GM19023 (cell line): ENCODE results near the gene JAKMIP1.
"Not testable (repeated sequence)": the region's sequence is repeated elsewhere in the genome, so short reads cannot be mapped to it uniquely, and the experiment has no call there.

Experiments used
- ATAC-seq: cut with Tn5 transposase; IDR thresholded peaks from one replicate; pipeline ENCODE4 v1.9.1; 2021; ENCODE audit warnings: mild to moderate bottlenecking, moderate library complexity; ENCODE audit not compliant: unreplicated experiment

JAKMIP1 gene

DNA sequence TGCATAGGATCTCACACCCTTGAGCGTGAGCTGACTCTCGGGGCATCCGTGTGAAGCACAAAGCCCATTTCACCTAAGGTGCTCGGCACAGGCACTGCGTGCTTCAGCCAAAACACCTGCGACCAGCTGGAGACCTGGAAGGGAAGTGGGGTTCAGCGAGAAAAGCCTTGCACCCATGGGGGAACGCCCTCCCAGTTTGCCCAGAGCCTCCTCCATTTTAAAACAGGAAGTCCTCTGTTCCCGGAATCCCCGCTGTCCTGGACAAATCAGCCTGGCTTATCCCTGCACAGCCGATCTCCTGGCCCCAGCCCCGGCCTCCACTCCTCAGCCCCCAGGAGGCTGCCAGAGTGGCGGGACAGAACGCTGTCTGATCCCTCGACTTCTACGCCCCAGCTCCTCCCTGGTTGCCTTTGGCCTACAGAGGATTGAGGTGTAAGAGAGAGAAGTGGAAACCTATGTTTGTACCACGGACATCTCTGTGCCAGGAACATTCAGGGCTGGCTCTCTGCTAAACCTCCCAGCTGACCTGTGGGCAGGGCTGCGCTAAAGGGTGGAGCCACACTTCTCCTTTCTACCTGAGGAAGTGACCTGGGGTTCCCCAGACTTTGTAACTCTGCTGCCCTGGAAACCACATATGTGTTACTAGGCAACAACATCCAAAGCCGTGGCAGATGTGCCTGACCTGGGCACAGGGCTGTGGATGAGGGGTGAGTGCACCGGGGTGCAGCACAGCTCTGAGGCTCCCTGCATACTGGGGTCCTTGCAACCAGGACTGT lies 178.3 kb downstream of the JAKMIP1 start:
- ATAC-seq = no peak

- ATAC-seq = no peak
These were observed 179.7 kb downstream of the JAKMIP1 start for GRCh38 chr4:6020613-6021012.

DNA sequence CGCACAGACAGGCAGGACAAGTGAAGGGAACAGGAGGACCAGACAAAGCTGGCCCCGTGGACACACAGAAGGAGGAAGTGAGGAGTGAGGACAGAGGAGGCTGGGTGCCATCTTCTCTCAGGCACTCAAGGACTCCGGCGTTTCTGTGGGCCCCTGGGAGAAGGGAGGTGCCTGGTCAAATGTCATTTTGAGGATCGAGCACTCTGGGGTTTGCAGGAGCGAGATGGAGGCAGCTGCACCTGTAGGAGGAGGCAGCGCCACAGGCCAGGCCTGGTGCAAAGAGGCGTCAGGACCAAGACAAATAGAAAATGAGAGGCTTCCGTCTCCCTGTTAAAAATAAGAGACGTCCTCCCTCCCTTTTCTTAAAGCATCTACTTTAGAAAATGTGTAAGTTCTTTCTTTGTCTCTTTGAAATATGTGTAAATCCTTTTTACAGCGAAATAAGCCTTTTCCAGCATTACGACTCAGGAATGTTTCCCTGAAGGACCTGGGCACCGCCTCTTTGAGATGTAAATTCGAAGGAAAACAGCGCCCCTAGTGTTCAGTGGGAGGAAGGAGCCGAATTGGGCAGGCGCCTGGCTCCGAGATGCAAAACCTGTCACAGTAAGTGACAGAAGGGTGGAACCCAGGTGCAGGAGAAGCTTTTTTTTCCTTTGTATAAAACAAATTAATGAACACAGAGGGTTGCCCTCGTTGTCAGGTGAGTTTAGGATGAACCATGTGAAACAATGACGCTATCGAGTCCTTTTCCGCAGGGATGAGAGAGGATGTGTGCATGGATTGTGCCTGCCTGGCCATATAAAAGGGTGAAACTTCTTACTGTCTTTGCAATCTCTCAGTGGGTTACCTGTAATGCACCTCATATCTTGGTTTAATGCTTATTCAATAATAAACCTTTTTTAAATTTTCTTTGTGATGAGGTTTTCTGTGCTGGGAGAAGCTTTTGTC lies 180.8 kb downstream of the JAKMIP1 start:
- no peak for ATAC-seq

DNA sequence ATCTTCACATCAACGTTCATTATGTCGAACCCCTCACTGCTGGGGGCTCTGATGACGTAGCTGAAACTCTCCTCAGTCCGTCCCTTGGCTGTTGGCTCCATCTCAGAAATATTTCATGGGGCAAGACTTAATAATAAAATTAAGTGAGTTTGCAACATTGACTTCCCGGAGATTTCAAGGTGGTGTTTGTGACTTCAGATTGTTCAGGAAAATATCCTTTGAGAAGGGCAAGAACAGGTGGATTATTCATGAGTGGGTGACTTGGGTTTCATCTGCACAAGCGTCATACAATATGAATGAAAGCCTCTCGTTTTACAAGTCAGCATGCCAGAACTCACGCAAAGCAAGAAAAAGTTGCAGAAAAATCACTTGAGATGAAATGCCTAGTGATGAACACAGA lies 182.0 kb downstream of the JAKMIP1 start, which contains the start of gene C4orf50:
Gene C4orf50, minus strand, starts transcription at position 101 of the 400 bp plus-strand sequence.
- ATAC-seq = no peak

DNA sequence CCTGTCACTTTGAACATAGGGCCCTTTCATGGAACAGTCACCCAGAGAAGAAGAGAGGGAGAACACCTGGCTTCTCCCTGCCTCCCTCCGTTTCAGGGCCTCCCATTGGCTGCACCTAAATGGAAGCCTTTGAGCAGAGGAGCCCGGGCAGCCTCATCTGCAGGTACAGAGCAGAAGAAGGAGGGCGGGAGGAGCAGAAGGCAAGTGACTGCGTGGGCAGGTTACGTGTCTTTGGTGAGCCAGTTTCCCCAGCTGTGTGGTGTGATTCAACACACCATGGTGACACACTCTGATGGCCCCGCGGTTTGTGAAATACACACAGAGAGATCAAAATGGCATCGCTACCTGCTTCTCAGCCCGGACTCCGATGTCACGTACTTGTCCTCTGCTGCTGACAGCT lies 182.5 kb downstream of the JAKMIP1 start:
- ATAC-seq = no peak

DNA sequence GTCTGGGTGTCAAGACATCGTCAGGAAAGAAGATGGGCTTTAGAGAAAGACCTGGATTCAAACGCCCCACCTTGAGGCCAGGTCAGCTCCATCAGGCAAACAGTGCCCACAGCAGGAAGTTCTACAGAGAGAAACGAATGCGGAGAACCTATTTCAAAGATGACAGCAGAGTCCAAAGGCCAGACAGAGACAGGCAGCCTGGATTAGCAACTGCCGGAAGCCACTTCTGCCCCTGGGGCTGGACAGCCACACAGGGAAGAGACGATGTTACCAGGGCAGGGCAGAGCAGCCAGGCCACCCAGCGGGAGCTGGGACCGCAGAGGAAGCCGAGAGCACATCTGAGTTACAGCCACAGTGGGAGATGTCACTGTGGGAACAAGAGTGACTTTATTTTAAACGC lies 183.3 kb downstream of the JAKMIP1 start:
- ATAC-seq = no peak

- no peak for ATAC-seq
These were observed 186.8 kb downstream of the JAKMIP1 start for GRCh38 chr4:6013564-6013963.

DNA sequence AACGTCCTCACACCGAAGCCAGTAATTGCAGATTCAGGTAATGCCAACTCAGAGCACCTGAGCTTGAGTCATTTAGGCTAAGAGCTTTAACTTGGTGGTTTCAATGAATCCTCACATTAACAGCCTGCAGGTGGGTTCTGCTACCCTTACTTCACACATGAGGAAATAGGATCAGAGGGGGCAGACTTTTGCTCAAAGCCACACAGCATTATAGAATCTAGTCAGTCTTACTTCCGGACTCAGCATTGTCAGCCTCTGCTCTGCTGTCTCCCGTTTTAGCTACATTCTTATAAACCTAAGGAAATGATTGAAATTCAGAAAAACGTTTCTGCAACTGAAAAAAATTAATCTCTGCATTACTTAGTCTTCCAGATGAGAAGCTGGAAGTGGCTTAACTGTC lies 188.1 kb downstream of the JAKMIP1 start:
- no peak for ATAC-seq

GRCh38 chr4:6011686-6012085 lies 188.7 kb downstream of the JAKMIP1 start:
- ATAC-seq = no peak

DNA sequence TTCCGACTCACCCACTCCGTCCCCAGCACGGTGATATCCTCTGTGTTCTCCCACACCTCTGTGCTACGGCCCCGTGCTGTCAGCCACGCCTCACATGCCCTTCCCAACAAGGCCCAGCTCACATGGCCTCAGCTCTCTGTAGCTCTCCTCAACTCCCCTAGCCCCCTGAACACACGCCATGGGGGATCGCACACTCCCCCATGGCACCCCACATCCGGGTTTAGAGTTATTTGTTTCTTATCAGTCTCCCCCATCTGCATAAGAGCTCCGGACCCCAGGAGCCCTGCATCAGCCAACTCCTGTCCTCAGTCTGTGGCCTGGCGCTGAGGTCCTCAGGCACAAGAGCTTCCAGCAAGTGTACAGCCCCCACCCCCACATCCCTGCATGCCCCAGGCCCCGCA lies 189.1 kb downstream of the JAKMIP1 start:
- no peak for ATAC-seq

DNA sequence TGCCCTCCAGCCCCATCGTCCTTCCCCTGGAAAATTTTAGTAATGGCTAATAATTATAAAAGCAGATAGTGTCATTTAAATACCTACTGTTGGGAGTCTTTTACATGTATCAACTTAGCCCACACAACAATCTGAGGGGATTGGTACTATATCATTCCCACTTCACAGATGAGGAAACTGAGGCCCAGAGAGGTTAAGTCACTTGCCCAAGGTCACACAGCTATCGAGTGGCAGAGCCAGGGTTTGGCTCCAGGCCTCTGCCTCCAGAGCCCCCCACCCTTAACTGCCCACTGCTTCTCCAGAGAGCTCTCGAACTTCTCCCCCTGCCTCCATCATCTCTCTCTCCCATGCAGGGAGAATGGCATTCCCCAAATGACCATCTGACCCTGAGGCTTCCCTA lies 189.6 kb downstream of the JAKMIP1 start:
- ATAC-seq = no peak

- ATAC-seq = no peak
These were observed 190.9 kb downstream of the JAKMIP1 start for GRCh38 chr4:6009452-6009851.

DNA sequence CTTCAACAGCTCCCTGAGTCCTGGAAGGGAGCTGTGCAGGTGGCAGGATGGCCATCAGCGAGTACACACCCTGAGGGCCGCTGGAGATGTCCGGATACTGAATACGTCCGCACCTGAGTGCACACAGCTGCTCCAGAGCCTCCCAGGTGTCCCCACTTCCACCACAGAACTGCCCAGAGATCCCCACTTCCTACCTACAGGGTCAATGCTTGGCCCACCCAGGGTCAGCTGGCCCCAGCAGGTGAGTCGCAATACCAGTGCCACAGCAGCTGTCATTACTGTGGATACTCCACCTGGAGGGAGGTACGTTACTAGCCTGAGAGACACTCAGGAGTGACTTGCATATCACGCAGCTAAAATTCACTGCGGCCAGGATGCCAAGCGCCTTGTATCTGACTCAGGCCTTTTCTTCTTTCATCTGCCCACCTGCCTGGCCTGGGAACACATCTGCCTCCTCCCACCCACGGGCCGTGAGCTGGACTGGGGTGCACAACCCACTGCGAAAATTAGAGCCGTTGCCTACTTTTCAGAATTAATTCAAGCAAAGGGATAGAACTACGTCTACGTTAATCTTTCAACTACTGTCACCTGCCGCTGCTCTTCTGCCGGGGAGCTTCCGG lies 191.5 kb downstream of the JAKMIP1 start:
- no peak for ATAC-seq

GRCh38 chr4:6008092-6008551 lies 192.2 kb downstream of the JAKMIP1 start:
- ATAC-seq = no peak

GRCh38 chr4:6005175-6005574 lies 195.2 kb downstream of the JAKMIP1 start:
- no peak for ATAC-seq

DNA sequence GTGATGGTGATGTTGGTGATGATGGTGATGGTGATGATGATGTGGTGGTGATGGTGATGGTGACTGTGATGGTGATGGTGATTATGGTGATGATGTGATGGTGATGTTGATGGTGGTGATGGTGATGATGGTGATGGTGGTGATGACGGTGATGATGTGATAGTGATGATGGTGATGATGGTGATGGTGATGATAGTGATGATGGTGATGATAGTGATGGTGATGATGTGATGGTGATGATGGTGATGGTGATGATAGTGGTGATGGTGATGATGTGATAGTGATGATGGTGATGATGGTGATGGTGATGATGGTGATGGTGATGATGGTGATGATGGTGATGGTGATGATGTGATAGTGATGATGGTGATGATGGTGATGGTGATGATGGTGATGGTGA lies 196.9 kb downstream of the JAKMIP1 start:
- not testable (repeated sequence) for ATAC-seq

GRCh38 chr4:6002926-6003325 lies 197.4 kb downstream of the JAKMIP1 start:
- no peak for ATAC-seq

- no peak for ATAC-seq
These were observed 197.9 kb downstream of the JAKMIP1 start for GRCh38 chr4:6002492-6002833.

GRCh38 chr4:6001680-6002491 lies 198.5 kb downstream of the JAKMIP1 start:
- ATAC-seq = no peak

DNA sequence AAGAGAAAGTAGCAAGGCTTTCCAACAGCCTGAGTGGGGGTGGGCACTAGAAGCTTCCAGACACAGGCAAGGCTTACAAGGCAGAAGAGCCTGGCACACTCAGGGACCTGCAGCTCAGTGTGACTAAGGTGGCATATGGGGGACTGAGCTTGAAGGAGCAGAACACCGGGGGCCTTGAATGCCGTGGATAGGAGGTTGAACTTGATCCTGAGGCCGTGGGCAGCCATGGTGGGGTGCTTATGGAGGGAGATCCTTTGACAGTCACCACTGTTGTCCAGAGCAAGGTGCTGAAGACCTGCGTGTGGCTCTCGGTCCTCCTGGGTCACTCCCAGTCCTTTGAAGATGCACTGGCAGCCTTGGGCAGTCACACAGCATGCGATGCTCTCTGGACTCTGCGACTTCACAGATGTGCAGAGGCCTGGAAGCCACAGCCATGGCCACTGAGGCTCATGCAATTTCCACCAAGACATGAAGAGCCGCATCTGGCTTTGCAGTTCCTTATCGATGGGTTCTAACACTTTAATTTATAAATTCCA lies 200.5 kb downstream of the JAKMIP1 start:
- ATAC-seq = no peak
